Stimulated activated CD4-positive, alpha-beta T cell treated with anti-CD3 and anti-CD28 coated beads, Interleukin-1b, Interleukin-23, amount 100 ng/mL, for 4 hours (primary cell): ENCODE measurements around the gene ASS1.

Experiments
- DNase-seq, 2 donors: peaks; one replicate each; pipeline ENCODE4 v3.0.0-alpha.2; 2020; ENCODE audit warnings: low read depth in 2 of 2

ASS1 gene

GRCh38 chr9:130418776-130419175 is 26.0 kb upstream of the ASS1 start:
- DNase-seq = no peak

GRCh38 chr9:130419521-130420035 is 25.2 kb upstream of the ASS1 start:
- no peak for DNase-seq

GRCh38 chr9:130421154-130421801 is 23.5 kb upstream of the ASS1 start:
- no peak for DNase-seq

- no peak for DNase-seq
These were observed 22.9 kb upstream of the ASS1 start for GRCh38 chr9:130421802-130422276.

- no peak for DNase-seq
These were observed 22.2 kb upstream of the ASS1 start for GRCh38 chr9:130422546-130422945.

DNA sequence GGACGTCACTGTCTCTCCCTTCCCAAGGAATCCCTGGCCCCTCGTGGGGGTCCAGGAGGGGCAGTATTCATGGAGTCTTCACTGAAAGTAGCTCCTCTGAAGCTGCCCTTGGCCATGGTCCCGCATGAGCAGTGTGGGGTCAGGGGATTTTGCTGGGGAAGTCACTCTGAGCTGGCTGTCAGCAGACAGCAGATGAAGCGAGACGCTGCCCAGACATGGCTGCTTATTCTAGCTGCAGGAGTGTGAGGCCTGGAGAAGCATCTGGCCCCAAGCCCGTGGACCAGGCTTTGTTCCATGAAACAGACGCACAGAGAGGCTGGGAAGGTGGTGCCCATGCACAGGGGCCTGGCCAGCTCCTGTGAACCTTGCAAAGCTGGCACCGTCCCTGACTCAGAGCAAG is 21.5 kb upstream of the ASS1 start:
- DNase-seq = no peak

DNA sequence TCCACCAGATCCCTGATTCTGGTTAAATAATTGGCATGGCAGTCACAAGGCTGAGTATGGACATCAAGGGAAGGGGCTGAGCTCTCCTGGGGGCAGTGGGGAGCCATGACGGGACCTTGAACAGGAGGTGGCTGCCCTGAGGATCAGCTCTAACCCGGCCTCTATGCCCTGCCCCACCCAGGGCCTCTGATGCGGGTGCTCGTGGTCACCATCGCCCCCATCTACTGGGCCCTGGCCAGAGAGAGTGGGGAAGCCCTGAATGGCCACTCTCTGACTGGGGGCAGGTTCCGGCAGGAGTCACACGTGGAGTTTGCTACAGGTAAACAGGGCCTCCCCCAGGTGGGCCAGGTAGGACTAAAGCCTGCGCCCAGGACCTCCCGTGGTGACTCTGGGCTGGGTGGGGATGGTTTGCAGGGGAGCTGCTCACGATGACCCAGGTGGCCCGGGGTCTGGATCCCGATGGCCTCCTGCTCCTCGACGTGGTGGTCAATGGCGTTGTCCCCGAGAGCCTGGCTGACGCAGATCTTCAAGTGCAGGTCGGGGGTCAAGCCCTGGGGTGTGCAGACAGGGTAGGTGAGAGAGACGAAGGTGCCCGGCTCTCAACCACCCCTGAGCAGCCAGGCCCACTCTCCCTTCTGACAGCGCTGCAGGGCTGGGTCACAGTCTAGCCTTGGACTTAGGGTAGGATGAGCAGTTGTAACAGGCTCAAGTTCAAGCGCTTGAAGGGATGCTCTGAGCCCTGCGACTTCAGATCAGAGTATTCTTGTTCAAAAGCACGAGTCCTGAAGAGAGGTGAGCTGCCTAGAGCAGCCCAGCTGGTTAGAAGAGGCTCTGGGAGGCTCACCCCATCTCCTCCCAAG is 19.9 kb upstream of the ASS1 start:
- no peak for DNase-seq

GRCh38 chr9:130425741-130426466 is 18.9 kb upstream of the ASS1 start:
- DNase-seq = no peak

GRCh38 chr9:130426467-130426773 is 18.3 kb upstream of the ASS1 start:
- no peak for DNase-seq

DNA sequence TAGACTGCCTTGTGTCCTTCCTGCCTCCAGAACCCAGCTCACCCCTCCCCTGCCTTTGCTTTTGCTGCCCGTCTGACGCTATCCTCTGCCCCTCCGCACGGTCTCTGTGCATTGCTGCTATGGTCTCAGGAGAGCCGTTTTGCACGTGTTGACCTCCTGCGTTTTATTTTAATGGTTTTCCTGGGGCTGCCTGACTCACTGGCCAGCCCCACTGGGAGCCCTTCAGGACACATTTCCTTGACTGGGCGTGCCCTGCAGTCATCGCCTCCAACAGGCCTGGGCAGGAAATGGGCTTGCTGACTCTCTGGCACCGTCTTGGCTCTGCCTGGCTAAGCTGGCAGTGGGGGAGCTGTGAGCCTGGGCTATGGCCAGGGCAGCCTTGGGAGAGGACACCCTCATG is 17.9 kb upstream of the ASS1 start:
- no peak for DNase-seq

DNA sequence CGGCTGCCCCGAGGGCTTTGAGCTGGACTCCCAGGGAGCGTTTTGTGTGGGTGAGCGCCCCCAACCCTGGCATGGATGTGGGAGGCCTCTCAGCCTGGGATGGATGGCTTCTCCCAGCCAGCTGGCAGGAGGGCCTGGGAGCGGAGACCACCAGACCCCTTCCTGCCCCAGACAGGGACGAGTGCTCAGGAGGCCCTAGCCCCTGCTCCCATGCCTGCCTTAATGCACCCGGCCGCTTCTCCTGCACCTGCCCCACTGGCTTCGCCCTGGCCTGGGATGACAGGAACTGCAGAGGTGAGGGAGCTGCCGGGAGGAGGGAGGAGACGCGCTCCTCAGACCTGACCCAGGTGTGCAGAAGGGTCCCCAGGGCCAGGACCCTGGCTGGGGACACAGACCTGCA is 17.4 kb upstream of the ASS1 start:
- DNase-seq = no peak

- no peak for DNase-seq
These were observed 16.6 kb upstream of the ASS1 start for GRCh38 chr9:130428086-130428665.

- DNase-seq = no peak
These were observed 15.4 kb upstream of the ASS1 start for GRCh38 chr9:130429381-130429780.

GRCh38 chr9:130429831-130430230 is 14.9 kb upstream of the ASS1 start:
- DNase-seq = no peak

GRCh38 chr9:130430232-130430631 is 14.5 kb upstream of the ASS1 start:
- DNase-seq = no peak

- no peak for DNase-seq
These were observed 13.8 kb upstream of the ASS1 start for GRCh38 chr9:130430734-130431535.

- DNase-seq = no peak
These were observed 13.0 kb upstream of the ASS1 start for GRCh38 chr9:130431536-130432303.

GRCh38 chr9:130432362-130432761 is 12.4 kb upstream of the ASS1 start:
- DNase-seq = no peak

- no peak for DNase-seq
These were observed 12.0 kb upstream of the ASS1 start for GRCh38 chr9:130432796-130433167.

GRCh38 chr9:130433168-130433946 is 11.4 kb upstream of the ASS1 start:
- peak in 1 of 2 donors; percentile 27 for DNase-seq
